Karpas-422 (cell line): ENCODE measurements around the gene CERS4. TPM values are rescaled to one million over a fixed set of nuclear protein-coding genes. Genes with fewer than 3 reads are reported as not detected.
A peak's percentile ranks its signal among the peaks of the same experiment; 100 is the strongest.

Experiments
- DNase-seq: peaks from one replicate; pipeline ENCODE4 v3.0.0-alpha.2; 2015
- H2AFZ ChIP-seq: fragments of 200-600 bp; sonication (generic); 2 replicates; pipeline ENCODE4 v1.6.1; 2014; ENCODE audit warnings: antibody characterized with exemption, low read length, mixed read lengths
- H3K27ac ChIP-seq: fragments of 200-600 bp; sonication (generic); 2 replicates; pipeline ENCODE4 v1.5.1; 2014; ENCODE audit warnings: mild to moderate bottlenecking, low read length, moderate library complexity
- H3K27me3 ChIP-seq: fragments of 200-600 bp; sonication (generic); 2 replicates; pipeline ENCODE4 v1.6.1; 2014; ENCODE audit warnings: low read length, mixed read lengths
- H3K36me3 ChIP-seq: fragments of 200-600 bp; sonication (generic); 2 replicates; pipeline ENCODE4 v1.6.1; 2014; ENCODE audit warnings: low read length, mixed read lengths; ENCODE audit not compliant: insufficient read depth
- H3K4me1 ChIP-seq: fragments of 200-600 bp; sonication (generic); 2 replicates; pipeline ENCODE4 v1.6.1; 2014; ENCODE audit warnings: mild to moderate bottlenecking, low read length, mixed read lengths
- H3K4me2 ChIP-seq: fragments of 200-600 bp; sonication (generic); 2 replicates; pipeline ENCODE4 v1.6.1; 2014; ENCODE audit warnings: low read length, low read depth, mild to moderate bottlenecking; ENCODE audit not compliant: poor library complexity, severe bottlenecking
- H3K4me3 ChIP-seq: fragments of 200-600 bp; sonication (generic); 2 replicates; pipeline ENCODE4 v1.5.1; 2014; ENCODE audit warnings: mild to moderate bottlenecking, antibody characterized with exemption, low read length, mixed read lengths
- H3K79me2 ChIP-seq: fragments of 200-600 bp; sonication (generic); 2 replicates; pipeline ENCODE4 v1.6.1; 2014; ENCODE audit warnings: mild to moderate bottlenecking, low read length, mixed read lengths
- H3K9ac ChIP-seq: fragments of 200-600 bp; sonication (generic); 2 replicates; pipeline ENCODE4 v1.6.0; 2014; ENCODE audit warnings: low read length
- H3K9me2 ChIP-seq: fragments of 200-600 bp; sonication (generic), shearing (Covaris generic); replicated peaks from 2 replicates; pipeline ENCODE4 v1.6.0; 2014; ENCODE audit warnings: mild to moderate bottlenecking, low read length, moderate library complexity; ENCODE audit not compliant: insufficient read depth
- H3K9me3 ChIP-seq: fragments of 300-700, 200-600 bp; sonication (generic); 2 replicates; pipeline ENCODE4 v1.6.1; 2014; ENCODE audit warnings: low read length, mixed read lengths
- H4K20me1 ChIP-seq: fragments of 200-600 bp; sonication (generic); 2 replicates; pipeline ENCODE4 v1.6.1; 2014; ENCODE audit warnings: mild to moderate bottlenecking, antibody characterized with exemption, low read length, low read depth; ENCODE audit not compliant: insufficient read depth
- total RNA-seq: library from RNA; depleted of rRNA; stranded (reverse); fragments of >200 nt; shearing (Covaris generic); gene quantifications from 2 replicates; pipeline ENCODE4 v1.2.3, GENCODE V29; 2014; ENCODE audit warnings: low replicate concordance; rRNA removed

Gene CERS4
- 66.3 and 105 TPM in 2 replicates for total RNA-seq

GRCh38 chr19:8208922-8209461 is at the start of gene CERS4:
Gene CERS4, plus strand, starts transcription at chr19:8209370. Its CDS starts 41,707 bp downstream, at chr19:8251077.
- peak within 1 kb of the TSS; percentile 91 for H3K9ac ChIP-seq
- H3K9me2 ChIP-seq: no peaks in the 10 kb centered on the region
- peaks cover 24% of the 10 kb centered on the region for H3K4me1 ChIP-seq
- H3K27me3 ChIP-seq: no peaks in the 10 kb centered on the region
- no peaks in the 10 kb centered on the region for H3K9me3 ChIP-seq
- H3K36me3 ChIP-seq: no peaks in the 10 kb centered on the region
- peaks cover 24% of the 10 kb centered on the region for H3K79me2 ChIP-seq
- peak; percentile 85 for DNase-seq
- H3K4me2 ChIP-seq: peak within 1 kb of the TSS; percentile 91
- peak within 1 kb of the TSS; percentile 81 for H3K27ac ChIP-seq
- peak within 1 kb of the TSS; percentile 93 for H2AFZ ChIP-seq
- peak within 1 kb of the TSS; percentile 91 for H3K4me3 ChIP-seq
- peaks cover 1% of the 10 kb centered on the region; the same call in 1 of the 2 replicates for H4K20me1 ChIP-seq

- Histone ChIP-seq H3K9me2 (no peaks in the 10 kb centered on the region), H3K27me3 (no peaks in the 10 kb centered on the region), H3K79me2 (no peaks in the 10 kb centered on the region), H2AFZ (no peak overlapping the region), H3K9ac (peak overlapping the region; percentile 41), H3K9me3 (no peaks in the 10 kb centered on the region), H4K20me1 (no peaks in the 10 kb centered on the region), H3K4me2 (peak overlapping the region; percentile 19), H3K36me3 (no peaks in the 10 kb centered on the region), H3K27ac (peak overlapping the region; percentile 79), H3K4me3 (peak overlapping the region; percentile 17; the same call in 1 of the 2 replicates), H3K4me1 (peaks cover 10% of the 10 kb centered on the region)
- peak; percentile 91 for DNase-seq
Observed at GRCh38 chr19:8161135-8161646, 48.0 kb upstream of the CERS4 start.

- Histone ChIP-seq H3K9ac (no peak overlapping the region), H3K4me1 (peaks cover 10% of the 10 kb centered on the region), H4K20me1 (no peaks in the 10 kb centered on the region), H3K79me2 (no peaks in the 10 kb centered on the region), H3K9me3 (no peaks in the 10 kb centered on the region), H3K4me3 (no peak overlapping the region), H2AFZ (no peak overlapping the region), H3K27me3 (no peaks in the 10 kb centered on the region), H3K9me2 (no peaks in the 10 kb centered on the region), H3K4me2 (no peak overlapping the region), H3K27ac (no peak overlapping the region), H3K36me3 (no peaks in the 10 kb centered on the region)
- DNase-seq: no peak
Observed at GRCh38 chr19:8163759-8164158, 45.4 kb upstream of the CERS4 start.

GRCh38 chr19:8167985-8168384 is 41.2 kb upstream of the CERS4 start:
- no peaks in the 10 kb centered on the region for H3K9me3 ChIP-seq
- no peaks in the 10 kb centered on the region for H3K9me2 ChIP-seq
- H4K20me1 ChIP-seq: no peaks in the 10 kb centered on the region
- no peaks in the 10 kb centered on the region for H3K79me2 ChIP-seq
- no peak overlapping the region for H2AFZ ChIP-seq
- H3K9ac ChIP-seq: no peak overlapping the region
- H3K4me2 ChIP-seq: no peak overlapping the region
- no peaks in the 10 kb centered on the region for H3K4me1 ChIP-seq
- no peak overlapping the region for H3K4me3 ChIP-seq
- no peak for DNase-seq
- no peaks in the 10 kb centered on the region for H3K36me3 ChIP-seq
- no peaks in the 10 kb centered on the region for H3K27me3 ChIP-seq
- H3K27ac ChIP-seq: no peak overlapping the region

- H3K9me2 ChIP-seq: no peaks in the 10 kb centered on the region
- H3K79me2 ChIP-seq: no peaks in the 10 kb centered on the region
- no peak overlapping the region for H3K9ac ChIP-seq
- no peaks in the 10 kb centered on the region for H4K20me1 ChIP-seq
- H2AFZ ChIP-seq: no peak overlapping the region
- no peaks in the 10 kb centered on the region for H3K27me3 ChIP-seq
- H3K4me3 ChIP-seq: no peak overlapping the region
- no peak for DNase-seq
- no peak overlapping the region for H3K4me2 ChIP-seq
- no peaks in the 10 kb centered on the region for H3K9me3 ChIP-seq
- no peaks in the 10 kb centered on the region for H3K4me1 ChIP-seq
- H3K36me3 ChIP-seq: no peaks in the 10 kb centered on the region
- H3K27ac ChIP-seq: no peak overlapping the region
Observed at GRCh38 chr19:8168537-8168936, 40.6 kb upstream of the CERS4 start.

GRCh38 chr19:8174706-8175105 is 34.5 kb upstream of the CERS4 start:
- Histone ChIP-seq H3K4me3 (no peak overlapping the region), H4K20me1 (no peaks in the 10 kb centered on the region), H3K27ac (no peak overlapping the region), H3K36me3 (no peaks in the 10 kb centered on the region), H3K79me2 (no peaks in the 10 kb centered on the region), H2AFZ (no peak overlapping the region), H3K4me2 (no peak overlapping the region), H3K27me3 (no peaks in the 10 kb centered on the region), H3K9me2 (no peaks in the 10 kb centered on the region), H3K9ac (no peak overlapping the region), H3K9me3 (no peaks in the 10 kb centered on the region), H3K4me1 (no peaks in the 10 kb centered on the region)
- DNase-seq: no peak

GRCh38 chr19:8180018-8180417 is 29.2 kb upstream of the CERS4 start:
- H3K4me1 ChIP-seq: no peaks in the 10 kb centered on the region
- no peak overlapping the region for H3K4me3 ChIP-seq
- no peak overlapping the region for H3K27ac ChIP-seq
- no peaks in the 10 kb centered on the region for H4K20me1 ChIP-seq
- no peaks in the 10 kb centered on the region for H3K36me3 ChIP-seq
- no peaks in the 10 kb centered on the region for H3K79me2 ChIP-seq
- no peak overlapping the region for H3K4me2 ChIP-seq
- H3K9me2 ChIP-seq: no peaks in the 10 kb centered on the region
- H3K27me3 ChIP-seq: no peaks in the 10 kb centered on the region
- no peaks in the 10 kb centered on the region for H3K9me3 ChIP-seq
- DNase-seq: no peak
- H2AFZ ChIP-seq: no peak overlapping the region
- H3K9ac ChIP-seq: no peak overlapping the region

- no peaks in the 10 kb centered on the region for H3K36me3 ChIP-seq
- H3K9me2 ChIP-seq: no peaks in the 10 kb centered on the region
- H3K9ac ChIP-seq: no peak overlapping the region
- H4K20me1 ChIP-seq: no peaks in the 10 kb centered on the region
- no peak overlapping the region for H3K4me2 ChIP-seq
- DNase-seq: no peak
- H3K27ac ChIP-seq: no peak overlapping the region
- H3K9me3 ChIP-seq: no peaks in the 10 kb centered on the region
- peaks cover 3% of the 10 kb centered on the region for H3K4me1 ChIP-seq
- H3K4me3 ChIP-seq: no peak overlapping the region
- H3K79me2 ChIP-seq: no peaks in the 10 kb centered on the region
- no peaks in the 10 kb centered on the region for H3K27me3 ChIP-seq
- no peak overlapping the region for H2AFZ ChIP-seq
Observed at GRCh38 chr19:8184274-8184673, 24.9 kb upstream of the CERS4 start.
